Measurements from ENCODE around the gene DMWD.

DMWD gene

DNA sequence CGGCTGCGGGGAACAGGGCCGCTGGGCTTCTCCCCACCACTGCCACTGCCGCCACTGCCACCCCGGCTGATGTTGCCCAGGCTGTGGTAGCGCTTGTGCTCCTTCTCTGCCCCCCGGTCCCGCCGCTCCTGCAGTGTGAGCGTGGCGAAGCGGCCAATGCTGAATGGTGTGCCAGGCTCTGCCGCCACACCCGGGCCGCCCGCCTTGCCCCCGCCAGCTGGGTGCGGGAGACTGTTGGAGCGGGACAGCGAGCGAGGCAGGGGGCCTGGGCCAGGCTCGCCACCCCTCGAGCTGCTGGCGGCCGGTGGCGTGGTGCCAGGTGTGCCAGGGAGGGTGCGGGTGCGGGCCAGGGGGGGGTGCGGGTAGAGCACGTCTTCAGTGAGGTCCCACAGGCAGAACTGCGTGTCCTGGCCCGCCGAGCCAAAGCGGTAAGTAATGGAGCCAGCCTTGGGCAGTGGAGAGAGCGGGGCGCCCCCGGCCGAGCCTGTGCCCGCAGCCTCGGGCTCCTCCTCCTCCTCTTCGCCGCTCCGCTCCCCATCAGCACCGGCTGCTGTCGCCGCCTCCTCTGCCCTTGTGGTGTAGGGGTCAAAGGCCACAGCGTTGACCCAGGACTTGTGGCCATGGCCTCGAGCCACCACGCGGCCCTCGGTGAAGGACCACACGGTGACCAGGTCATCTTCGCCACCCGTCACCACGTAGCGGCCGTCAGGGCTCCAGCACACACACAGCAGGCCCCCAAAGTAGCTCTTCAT, 6.7 kb downstream of the DMWD start:
- DNase-seq (ENCODE audit: low read depth) = no peak

DNA sequence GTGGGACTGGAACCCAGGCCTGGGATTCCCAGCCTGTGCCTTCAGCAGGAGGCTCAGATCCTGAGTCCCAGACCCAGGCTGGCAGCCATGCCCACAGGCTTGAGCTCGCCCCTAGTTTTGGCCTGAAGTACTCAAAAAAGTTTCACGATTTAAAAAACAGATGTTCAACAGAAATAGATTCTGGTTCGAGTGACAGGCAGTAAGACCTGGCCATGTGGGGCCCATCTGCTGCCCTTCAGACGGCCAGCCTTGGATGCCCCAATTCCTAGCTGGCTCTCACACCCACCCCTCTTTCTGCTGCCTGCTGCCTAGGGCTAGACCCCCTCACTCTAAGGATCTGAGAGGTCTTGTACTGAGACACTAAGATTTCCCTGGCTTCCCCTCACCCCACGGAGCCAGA, 7.5 kb downstream of the DMWD start:
- no peak for DNase-seq (ENCODE audit: low read depth)

- DNase-seq (ENCODE audit: low read depth) = no peak
Observed at GRCh38 chr19:45784096-45784495, 8.5 kb downstream of the DMWD start.

DNA sequence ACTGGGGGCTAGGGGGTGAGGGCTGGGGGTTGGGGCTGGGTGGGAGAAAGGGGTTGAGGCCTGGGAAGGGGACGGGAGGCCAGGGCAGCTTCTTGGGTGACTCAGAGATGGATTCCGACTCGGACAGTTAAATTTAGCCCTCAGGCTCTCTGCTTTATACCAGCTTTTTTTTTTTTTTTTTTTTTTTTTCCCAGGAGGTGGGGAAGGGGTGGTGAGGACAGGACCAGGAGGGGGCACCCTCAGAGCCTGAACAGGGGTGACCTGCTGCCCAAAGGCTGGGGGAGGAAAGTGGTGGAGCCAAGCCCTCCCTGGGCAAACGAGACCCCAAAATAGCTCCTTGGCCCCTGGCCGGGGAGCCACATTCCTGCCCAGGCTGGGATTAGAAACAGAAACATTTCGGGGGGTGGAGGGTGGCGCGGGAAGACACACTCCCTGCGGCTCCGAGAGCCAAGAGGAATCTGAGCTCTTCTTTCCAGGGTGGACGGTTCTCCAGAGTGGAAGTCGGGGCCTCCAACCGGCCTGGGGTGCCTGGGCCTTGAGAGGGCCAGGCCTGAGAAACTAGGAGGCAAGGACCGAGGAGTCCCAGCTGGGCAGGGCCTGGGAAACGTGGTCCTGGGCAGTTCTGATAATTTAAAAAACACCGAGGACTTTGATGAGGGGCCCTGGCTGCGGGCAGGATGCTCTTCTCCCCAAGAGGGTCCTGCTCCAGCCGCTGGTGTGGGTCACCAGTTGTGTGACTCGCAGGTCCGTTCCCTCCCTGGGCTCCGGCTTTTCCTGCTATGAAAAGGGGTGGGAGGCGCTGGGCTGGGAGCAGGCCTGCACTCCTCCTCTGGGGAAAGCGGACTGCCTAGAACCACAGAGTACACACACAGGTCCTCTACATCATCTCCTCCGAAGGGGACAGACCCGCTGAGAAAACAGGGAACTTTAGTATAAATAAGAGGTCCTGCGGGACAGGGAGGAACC, 9.5 kb downstream of the DMWD start:
- DNase-seq (ENCODE audit: low read depth) = peak; percentile 68

- no peak for DNase-seq (ENCODE audit: low read depth)
Observed at GRCh38 chr19:45782162-45782691, 10.4 kb downstream of the DMWD start, which contains the start of gene DMPK. TSS of gene DMPK (minus strand) at chr19:45782490. CDS start at chr19:45782352, 138 bp downstream.

- no peak for DNase-seq (ENCODE audit: low read depth)
Observed at GRCh38 chr19:45781214-45782161, 11.2 kb downstream of the DMWD start.

- DNase-seq (ENCODE audit: low read depth) = no peak
Observed at GRCh38 chr19:45780448-45781213, 12.0 kb downstream of the DMWD start.

- no peak for DNase-seq (ENCODE audit: low read depth)
Observed at GRCh38 chr19:45780146-45780447, 12.5 kb downstream of the DMWD start.

- no peak for DNase-seq (ENCODE audit: low read depth)
Observed at GRCh38 chr19:45779231-45780145, 13.2 kb downstream of the DMWD start.

DNA sequence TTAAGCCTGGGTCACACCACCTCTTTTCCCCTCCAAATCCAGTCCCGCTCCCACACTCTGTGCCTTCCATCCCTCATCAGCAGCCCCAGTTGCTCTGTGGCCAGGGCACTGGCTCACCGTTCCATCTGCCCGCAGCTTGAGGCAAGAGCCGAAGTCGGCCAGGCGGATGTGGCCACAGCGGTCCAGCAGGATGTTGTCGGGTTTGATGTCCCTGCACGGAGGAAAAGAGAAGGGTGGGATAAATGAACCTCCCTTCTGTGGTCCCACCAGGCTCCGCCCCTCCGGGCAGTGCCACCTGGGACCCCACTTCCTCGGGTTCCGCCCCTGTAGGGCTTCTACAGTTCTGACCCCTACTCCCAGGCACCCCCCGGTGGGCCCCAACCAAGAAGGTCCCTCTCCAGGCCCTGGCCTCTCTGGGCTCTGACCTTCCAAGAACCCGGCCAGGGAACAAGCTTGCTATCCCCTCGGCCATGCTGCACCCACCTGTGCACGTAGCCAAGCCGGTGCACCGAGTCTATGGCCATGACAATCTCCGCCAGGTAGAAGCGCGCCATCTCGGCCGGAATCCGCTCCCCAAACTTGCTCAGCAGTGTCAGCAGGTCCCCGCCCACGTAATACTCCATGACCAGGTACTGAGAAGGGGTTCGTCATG, 14.5 kb downstream of the DMWD start:
- DNase-seq (ENCODE audit: low read depth) = no peak

- DNase-seq (ENCODE audit: low read depth) = no peak
Observed at GRCh38 chr19:45777395-45777961, 15.2 kb downstream of the DMWD start.

DNA sequence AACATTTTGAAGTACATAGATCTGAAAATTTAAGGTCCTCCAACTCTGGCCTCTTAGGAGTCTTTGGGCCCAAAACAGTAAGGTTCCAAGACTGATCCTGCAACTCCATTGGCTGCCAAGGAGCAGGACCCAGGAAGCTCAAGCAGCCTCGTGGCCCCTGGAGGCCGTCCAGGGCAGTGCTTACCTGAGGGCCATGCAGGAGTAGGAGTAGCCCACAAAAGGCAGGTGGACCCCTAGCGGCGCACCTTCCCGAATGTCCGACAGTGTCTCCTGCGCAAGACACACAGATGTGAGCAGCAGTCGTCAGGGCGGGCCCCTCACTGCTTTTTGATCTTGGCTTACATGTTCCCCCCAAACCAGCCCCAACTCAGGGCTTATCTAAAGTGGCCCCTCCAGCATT, 17.9 kb downstream of the DMWD start:
- no peak for DNase-seq (ENCODE audit: low read depth)

GRCh38 chr19:45773384-45773783, 19.3 kb downstream of the DMWD start:
- DNase-seq (ENCODE audit: low read depth) = no peak

DNA sequence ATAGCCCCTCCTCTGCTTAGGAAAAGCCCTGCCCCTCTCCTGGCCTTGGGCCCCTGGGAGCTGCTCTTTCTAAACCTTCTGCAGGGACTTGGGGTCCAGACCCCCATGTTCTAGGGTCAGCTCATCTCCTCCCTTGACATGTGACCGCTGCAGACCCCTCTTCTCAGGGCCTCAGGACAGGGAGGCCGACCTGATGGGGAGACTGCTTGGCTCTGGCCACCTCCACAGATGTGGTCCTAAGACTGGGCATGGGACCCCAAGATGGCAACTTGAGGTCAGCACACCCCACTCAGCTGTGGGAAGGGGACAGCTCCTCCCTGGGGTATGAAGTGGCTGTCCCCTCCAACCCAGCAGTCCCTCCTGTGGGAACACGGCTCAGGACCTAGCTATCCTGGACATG, 19.7 kb downstream of the DMWD start:
- DNase-seq (ENCODE audit: low read depth) = no peak

DNA sequence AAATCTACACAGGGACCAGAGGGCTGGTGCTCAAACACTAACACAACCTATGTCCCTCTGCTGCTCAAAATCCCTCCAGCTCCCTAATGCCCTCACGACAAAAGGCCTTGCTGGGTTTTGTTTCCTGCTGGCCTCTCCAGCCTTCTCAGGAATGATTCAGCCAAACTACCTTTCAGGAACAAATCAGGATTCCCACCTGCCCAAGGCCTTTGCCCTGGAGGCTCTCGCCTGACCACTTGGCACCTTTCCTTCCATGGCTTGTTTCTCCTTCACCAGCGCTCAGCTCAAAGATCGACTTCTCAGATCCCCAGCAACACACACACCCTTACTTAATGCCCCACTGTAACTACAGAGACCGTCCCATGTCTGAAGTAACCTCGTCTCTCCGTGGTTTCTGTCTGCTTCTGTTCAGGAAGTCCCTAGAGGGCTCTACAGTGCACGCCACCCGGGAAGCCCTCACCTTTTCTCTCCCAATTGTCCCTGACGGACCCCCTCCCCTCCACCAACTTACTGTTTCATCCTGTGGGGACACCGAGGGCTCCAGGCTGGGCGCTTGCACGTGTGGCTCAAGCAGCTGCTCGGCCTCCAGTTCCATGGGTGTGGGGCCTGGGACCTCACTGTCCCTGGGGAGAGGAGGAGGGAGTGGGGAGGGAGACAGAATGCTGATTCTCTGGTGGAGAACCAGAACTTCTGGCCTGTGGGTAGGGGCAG, 20.4 kb downstream of the DMWD start:
- no peak for DNase-seq (ENCODE audit: low read depth)

DNA sequence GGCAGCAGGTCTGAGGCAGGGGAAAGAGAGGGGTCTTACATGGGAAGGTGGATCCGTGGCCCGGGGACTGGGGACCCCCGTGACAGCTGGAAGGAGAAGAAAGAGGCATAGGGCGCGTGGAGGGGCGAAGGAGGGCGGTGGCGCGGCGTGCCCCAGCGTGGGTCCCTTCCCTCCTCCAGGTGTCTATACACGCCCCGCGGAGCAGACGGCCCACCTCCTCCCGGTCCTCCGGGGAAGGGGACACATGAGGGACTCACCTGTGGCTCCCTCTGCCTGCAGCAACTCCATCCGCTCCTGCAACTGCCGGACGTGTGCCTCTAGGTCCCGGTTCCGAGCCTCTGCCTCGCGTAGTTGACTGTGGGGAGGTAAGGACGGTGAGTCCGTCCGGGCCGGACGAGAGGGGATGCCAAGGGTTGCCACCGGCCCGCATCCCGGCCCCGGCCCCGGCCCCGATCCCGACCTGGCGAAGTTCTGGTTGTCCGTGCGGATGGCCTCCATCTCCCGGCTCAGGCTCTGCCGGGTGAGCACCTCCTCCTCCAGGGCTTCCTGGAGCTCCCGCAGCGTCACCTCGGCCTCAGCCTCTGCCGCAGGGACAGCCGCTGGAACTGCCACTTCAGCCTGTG, 21.2 kb downstream of the DMWD start:
- DNase-seq (ENCODE audit: low read depth) = no peak

DNA sequence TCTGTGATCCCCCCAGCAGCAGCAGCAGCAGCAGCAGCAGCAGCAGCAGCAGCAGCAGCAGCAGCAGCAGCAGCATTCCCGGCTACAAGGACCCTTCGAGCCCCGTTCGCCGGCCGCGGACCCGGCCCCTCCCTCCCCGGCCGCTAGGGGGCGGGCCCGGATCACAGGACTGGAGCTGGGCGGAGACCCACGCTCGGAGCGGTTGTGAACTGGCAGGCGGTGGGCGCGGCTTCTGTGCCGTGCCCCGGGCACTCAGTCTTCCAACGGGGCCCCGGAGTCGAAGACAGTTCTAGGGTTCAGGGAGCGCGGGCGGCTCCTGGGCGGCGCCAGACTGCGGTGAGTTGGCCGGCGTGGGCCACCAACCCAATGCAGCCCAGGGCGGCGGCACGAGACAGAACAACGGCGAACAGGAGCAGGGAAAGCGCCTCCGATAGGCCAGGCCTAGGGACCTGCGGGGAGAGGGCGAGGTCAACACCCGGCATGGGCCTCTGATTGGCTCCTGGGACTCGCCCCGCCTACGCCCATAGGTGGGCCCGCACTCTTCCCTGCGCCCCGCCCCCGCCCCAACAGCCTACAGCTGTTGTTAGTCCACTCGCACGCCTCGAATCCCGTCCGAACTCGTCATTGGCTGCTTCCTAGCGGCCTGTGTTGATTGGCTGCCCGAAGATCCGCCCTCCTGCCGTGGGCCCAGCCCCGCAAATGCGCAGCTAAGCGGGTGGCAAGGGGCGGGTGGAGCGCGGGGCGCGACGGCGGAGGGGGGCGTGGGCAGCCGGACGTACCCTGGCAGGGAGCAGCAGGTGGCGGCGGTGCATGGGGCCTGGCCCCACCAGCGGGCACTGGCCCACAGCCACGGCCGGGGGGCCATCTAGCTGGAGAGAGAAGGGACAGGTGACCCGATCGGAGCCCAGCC, 22.2 kb downstream of the DMWD start:
- peak; percentile 67 for DNase-seq (ENCODE audit: low read depth)
